SIG-M5 treated with dmso at 0.1 percent for 504 hours (cell line): Measurements from ENCODE around the gene RIPOR1.
A peak's percentile ranks its signal among the peaks of the same experiment; 100 is the strongest.

ENCODE experiments used
- DNase-seq: peaks from one replicate; lab custom pipeline; 2025; ENCODE audit not compliant: unreplicated experiment; lab: John Stamatoyannopoulos, UW

Gene RIPOR1

GRCh38 chr16:67549936-67550335, 21.3 kb downstream of the RIPOR1 start:
- DNase-seq: no peak

DNA sequence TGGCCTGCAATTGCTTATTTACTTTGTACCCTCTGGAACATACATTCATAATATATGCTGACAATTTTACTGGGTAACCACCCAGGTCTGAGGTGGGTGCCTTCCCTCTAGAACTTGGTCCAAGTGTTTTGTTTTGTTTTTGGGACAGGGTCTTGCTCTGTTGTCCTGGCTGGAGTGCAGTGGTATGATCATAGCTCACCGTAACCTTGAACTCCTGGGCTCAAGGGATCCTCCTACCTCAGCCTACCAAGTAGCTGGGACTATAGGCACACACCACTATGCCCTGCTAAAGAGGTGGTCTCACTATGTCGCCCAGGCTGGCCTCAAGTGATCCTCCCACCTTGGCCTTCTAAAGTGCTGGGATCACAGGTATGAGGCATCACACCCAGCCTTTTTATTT, 22.5 kb downstream of the RIPOR1 start:
- DNase-seq: no peak

DNA sequence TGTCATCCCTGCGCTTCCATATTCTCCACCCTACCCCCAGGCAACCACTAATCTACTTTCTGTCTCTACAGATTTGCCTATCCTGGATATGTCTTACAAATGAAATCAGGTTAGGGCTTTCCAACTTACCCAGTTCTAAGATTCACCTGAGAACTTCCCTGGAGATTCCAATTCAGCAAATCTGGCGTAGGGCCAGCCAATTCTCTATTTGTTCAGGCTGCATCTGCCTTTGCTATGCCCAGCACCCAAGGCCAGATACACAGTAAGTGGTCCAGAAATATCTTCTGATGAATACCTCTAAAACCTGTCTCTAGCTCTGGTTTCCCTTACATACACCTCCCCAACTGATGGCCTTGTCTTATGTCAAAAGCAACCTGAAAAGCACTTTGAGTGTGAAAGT, 23.3 kb downstream of the RIPOR1 start:
- DNase-seq: no peak

GRCh38 chr16:67552476-67552875, 23.8 kb downstream of the RIPOR1 start:
- DNase-seq: no peak

DNA sequence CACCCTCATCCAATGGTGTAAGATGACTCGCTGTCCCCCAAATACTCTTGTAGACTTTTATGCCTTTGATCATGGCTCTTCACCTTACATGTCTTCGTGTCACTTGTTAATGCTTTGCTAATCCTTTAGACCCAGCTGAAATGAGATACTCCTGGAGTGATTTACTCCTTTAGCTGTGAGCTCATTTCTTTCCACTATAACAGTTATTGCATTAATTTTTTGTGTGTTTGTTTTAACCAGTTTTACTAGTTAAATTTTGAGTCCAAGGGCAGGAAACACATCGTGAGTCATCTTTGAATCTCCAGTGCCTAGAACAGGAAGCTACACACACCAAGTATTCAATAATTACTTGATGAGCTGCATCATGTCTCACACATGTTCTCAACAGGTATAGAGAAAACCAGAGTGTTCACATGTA, 27.2 kb downstream of the RIPOR1 start:
- peak; percentile 47 for DNase-seq

GRCh38 chr16:67558859-67559258, 30.2 kb downstream of the RIPOR1 start:
- DNase-seq: no peak

DNA sequence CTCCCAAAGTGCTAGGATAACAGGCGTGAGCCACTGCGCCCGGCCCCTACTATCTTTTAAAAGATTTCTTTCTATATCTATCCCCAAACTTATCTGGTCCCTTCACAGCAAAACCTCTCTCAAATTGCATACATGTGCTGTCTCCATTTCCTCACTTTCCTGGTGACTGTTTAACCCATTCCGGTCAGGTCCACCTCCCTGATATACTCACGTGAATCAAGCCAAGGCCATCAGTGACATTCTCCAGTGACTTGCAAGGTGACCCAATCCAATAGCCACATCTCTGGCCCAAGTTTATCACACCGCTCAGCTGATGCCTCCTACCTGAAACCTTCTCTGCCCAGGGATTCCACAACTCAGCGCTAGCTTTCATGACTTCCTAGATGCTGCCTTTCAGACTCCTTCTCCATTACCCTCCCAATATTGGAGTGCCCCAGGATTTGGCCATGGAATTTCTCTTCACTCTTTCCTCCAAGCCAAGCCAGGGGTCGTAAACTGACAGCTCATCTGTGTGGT, 32.3 kb downstream of the RIPOR1 start:
- DNase-seq: no peak

GRCh38 chr16:67561501-67561823, 32.8 kb downstream of the RIPOR1 start:
- no peak for DNase-seq

DNA sequence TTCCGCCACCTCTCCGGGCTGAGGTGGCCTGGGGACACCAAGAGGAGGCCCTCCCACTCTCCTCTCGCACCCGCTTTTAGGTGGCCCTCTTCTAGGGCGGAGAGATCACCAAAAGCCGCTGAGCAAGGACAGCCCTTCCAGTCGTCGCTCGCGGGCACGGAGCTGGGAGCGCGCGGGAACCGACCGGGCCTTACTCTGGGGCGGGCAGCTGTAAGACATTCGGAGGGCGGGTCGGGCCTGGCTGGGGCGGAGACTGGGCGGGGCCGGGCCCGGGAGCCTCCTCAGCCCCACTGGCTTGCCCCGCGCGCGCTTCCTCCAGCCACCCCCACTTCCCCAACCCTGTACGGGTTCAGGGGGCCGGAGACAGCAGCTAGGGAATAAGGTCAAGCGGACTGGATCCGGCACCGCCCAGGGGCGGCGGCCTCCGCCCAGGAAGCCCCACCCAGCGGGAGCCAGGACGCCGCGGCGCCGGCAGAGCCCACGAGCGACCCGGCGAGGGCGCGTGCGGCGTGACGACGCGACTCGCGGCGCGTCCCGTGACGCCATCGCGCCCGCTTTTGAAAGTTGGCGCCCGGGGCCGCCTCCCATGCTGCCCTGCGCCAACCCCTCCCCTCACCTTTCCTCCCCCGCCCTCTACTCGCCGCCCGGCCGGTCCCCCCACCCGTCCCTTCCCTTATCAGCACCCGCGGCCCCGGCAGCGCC, 33.3 kb downstream of the RIPOR1 start:
- DNase-seq: peak; percentile 98

DNA sequence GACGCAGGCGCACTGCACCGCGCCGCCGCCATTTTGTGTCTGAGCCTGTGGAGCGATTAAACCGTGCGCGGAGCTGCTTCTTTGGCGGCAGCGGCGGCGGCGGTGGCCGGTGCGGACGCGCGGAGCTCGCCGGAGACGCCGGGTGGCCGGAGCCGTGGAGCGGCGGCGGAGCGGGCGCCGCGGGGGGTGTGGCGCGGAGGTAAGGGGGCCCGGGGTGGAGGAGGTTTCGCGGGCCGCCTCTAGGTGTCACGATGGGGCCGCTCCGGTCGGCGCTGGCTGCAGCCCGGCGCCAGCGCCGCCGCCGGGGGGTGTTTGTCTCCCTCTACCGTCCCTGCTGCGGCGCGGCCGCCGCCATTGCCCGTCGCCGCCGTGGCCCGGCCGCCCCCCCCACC, 33.9 kb downstream of the RIPOR1 start, which contains the start of gene CTCF:
Gene CTCF (plus strand): TSS at position 1 of the 392 bp plus-strand sequence. CDS start 48,307 bp downstream, outside the sequence.
- DNase-seq: peak; percentile 75

DNA sequence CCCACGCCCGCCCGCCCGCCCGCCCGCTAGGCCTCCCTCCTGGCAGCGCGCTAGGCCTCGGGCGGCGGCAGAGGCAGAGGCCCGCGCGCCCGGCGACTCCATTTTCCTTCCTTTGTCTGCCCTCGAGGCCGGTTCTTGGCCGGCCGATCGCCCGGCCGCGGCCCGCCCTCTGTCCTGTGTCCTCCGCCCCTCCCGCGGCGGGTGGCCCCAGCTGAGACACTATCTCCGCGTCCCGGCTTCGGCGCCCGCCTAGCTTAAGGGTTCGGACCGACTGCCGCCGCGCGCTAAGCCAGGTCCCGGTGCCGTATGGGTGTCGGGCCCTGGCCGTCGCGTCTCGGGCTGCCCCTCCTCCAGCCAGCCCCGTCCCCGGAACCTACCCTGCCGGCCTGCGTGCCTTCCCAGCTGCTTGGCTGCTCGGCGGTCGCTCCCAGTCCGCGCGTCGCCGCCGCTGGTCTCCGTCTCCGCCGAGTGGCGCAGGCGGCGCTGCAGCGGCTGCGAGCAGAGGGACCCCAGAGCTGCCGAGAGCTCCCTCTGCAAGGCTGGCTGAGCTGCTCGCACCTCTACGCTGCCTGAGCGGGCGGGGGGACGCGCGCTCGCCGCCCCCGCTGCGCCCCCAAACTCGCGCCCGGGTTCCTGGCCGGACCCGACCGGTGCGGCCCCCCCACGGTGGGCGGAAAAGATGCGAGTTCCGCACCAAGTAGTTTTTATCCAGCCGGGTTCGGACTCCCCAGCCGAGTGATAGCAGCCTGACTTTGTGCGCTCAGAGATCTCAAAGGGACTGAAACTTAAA, 34.5 kb downstream of the RIPOR1 start:
- peak; percentile 32 for DNase-seq

DNA sequence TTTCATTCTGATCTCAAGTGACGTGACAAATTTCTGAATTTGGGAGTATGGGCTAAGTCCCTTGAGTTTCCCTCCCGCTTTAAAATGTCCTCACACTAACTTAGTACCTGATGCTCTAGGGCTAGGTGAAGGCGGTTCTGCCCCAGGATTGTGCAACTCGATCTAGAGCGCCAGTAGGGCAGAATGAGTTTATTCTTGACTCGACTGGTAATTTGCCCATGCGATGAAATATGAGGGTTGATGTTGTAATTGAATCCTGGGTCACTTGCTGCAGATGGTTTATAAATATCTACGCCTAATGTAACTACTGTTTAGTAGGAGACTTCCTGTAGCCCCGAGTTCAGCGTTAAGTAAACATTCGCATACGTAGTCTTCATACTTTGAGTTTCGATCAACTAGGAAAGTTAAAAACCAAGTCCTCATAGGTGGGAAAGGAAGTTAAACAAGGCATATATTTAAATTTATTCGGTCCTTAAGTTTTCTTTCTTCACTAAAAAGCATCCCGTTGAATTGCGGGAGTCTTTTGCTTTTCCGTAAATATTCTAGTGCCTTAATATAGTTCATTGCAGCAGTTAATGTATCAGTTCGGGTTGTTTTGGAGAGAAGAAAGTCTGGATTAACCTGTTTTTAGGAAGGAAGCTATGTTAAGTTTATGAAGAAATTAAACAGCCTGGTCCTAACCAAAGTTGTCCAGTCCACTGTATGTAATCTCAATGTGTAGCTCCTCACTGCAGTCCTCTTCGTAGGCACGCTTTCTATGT, 35.3 kb downstream of the RIPOR1 start:
- DNase-seq: peak; percentile 95

- DNase-seq: no peak
Measured at GRCh38 chr16:67565470-67566100, 37.0 kb downstream of the RIPOR1 start.

- no peak for DNase-seq
Measured at GRCh38 chr16:67571464-67571863, 42.8 kb downstream of the RIPOR1 start.

DNA sequence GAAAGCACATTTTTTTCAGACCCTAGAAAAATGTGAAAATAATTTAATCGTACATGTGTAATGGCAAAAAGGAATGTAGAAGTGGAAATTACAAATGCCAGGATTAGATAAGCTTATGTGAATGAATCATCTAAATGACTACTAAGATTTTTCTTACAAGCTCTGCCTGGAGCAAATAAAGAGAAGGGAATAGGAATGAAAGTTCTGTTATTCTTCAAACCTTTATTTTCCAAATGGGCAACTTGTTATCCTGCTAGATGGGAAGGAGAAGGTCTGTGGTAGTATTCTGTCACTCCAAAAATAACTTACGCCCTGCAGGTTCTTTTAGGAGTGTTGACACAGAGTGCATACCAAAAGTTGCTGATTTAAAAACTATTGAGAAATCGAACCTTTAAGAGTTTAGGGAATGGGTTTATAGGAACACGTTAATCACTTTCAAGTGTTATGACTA, 43.4 kb downstream of the RIPOR1 start:
- no peak for DNase-seq

DNA sequence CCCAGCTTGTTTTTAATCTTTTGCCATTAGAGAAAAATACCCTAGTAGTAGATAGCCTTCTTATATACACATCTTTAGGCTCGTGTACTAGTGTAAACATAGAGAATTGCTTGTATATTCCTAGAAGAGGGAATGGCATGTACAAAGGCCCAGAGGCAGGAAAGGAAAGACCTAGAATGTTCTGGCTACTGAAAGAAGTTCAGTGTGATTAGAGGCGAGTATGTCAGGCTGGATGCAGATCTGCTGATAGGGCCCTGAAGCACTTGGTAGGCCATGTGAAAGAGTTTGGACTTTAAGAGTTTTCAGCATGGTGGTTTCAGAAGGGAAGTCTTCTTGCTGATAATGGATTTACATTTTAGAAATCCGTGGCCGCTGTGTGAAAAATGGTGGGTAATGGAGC, 51.1 kb downstream of the RIPOR1 start:
- DNase-seq: no peak

DNA sequence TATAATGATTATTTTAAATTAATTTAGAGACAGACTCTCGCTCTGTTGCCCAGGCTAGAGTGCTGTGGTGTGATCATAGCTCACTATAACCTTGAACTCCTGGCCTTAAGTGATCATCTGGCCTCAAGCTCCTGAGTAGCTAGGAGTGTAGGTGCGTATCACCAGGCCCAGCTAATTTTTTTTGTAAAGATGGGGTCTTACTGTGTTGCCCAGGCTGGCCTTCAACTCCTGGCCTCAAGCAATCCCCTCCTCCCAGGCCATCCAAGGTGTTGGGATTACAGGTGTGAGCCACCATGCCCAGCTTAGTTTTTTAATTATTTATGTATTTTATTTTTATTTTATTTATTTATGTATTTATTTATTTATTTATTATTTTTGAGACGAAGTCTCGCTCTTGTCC, 51.6 kb downstream of the RIPOR1 start:
- no peak for DNase-seq

DNA sequence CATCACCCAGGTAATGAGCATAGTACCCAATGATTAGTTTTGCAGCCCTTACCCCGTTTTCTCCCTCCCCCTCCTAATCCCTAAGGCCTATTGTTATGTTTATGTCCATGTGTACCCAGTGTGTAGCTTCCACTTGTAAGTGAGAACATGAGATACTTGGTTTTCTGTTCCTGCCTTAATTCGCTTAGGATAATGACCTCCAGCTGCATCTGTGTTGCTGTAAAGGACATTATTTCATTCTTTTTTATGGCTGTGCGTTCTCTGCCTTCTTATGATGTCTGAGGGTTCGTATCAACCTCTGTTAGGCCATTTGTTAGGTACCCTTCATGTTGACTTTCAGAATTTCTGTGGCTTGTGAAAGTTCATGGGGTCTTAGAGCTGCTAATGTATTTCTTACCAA, 64.7 kb downstream of the RIPOR1 start:
- no peak for DNase-seq

GRCh38 chr16:67593701-67594100, 65.1 kb downstream of the RIPOR1 start:
- no peak for DNase-seq

DNA sequence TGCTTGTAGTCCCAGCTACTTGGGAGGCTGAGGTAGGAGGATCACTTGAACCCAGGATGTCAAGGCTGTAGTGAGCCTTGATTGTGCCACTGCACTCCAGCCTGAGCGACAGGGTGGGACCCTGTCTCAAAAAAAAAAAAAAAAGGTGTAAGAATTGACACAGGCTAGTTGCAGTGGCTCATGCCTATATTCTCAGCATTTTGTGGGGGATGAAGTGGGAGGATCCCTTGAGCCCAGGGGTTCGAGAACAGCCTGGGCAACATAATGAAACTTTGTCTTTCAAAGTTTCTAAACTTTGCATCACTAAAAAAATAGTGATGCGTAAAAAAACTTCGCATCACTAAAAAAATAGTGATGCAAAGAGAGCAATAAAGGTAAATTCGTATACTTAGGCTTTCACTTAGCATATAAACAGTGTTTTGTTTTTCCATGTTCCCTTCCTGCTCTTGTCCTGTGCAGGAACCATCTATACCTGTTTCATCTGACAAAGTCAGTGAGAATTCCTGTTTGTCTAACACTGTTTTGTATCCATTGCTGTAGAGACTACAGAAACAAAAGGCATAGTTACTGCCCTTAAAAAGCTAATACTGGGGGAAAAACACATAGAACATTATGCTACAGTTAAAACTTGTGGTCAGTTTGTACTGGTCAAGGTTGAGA, 65.8 kb downstream of the RIPOR1 start:
- DNase-seq: no peak

DNA sequence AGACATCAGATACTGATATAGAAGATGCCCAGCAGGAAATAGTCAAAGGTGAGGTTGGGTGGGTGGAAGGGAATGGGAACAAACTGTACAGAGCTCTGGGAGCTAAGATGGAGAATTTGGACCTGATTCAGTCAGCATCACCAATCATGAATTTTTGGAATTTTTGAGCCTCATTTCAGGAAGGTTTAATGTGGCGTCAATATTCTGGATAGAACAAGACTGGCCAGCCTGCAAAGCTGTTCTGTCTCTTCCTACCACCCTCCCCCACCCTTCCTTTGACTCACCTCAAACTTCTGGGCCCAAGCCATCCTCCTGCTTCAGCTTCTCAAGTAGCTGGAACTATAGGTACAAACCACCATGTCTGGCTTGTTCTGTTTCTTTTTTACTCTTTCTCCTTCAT, 66.3 kb downstream of the RIPOR1 start:
- DNase-seq: no peak
